Measurements from ENCODE around the gene ANKRD11. TPM values are rescaled to one million over a fixed set of nuclear protein-coding genes. Genes with fewer than 3 reads are reported as not detected.

ANKRD11 gene
- total RNA-seq, 1 experiment from 2014 or later = 266 TPM

GRCh38 chr16:89322321-89323119 is 167.8 kb downstream of the ANKRD11 start:
- no TSS peak for BruUV-seq (replicated peaks)
- Histone ChIP-seq H3K9me3 (ENCODE audit: control insufficient read depth in 1 of 2, insufficient read depth in 1 of 2, low read depth in 1 of 2, low read length in 2 of 2) (no peaks in the 10 kb centered on the region), H3K9me2 (ENCODE audit: insufficient read depth) (no peaks in the 10 kb centered on the region), H3K4me1 (ENCODE audit: control insufficient read depth in 1 of 2, insufficient read depth in 2 of 2, low read length in 2 of 2) (peaks cover 95 to 100% of the 10 kb centered on the region in 2 experiments), H3K9ac (ENCODE audit: low read length) (peak overlapping the region; percentile 67), H3K27me3 (ENCODE audit: insufficient read depth, low read length) (no peaks in the 10 kb centered on the region), H3K36me3 (ENCODE audit: control insufficient read depth in 1 of 2, insufficient read depth in 2 of 2, low read length in 2 of 2) (peaks cover 0 to 11% of the 10 kb centered on the region in 2 experiments; a peak in 1 of 4 replicates), H3K4me3 (replicated peaks in 1 of 2; ENCODE audit: low read depth in 1 of 2, low read length in 2 of 2) (peak overlapping the region; percentile 10 to 52), H3K27ac (ENCODE audit: low read depth, low read length) (peak overlapping the region; percentile 86), H4K20me1 (ENCODE audit: insufficient read depth) (peaks cover 4% of the 10 kb centered on the region; the same call in 1 of the 2 replicates), H3K4me2 (ENCODE audit: low read length) (peak overlapping the region; percentile 89), H2AFZ (ENCODE audit: low read depth, low read length, poor library complexity, severe bottlenecking) (no peak overlapping the region), H3K79me2 (ENCODE audit: insufficient read depth, low read length) (peaks cover 99% of the 10 kb centered on the region)
- ChIA-PET RAD21 (ENCODE audit: low non-redundant PET in 1 of 2, low total read pairs in 2 of 2, uncharacterized antibody in 2 of 2, unreplicated experiment in 2 of 2) (no interaction called here), POLR2A (interaction anchor here (0.7 kb wide), 1 partner anchor 243 kb away, joined by 4 read pairs; no protein-coding TSS in a partner anchor), CTCF (interaction anchor here (0.9 to 1.3 kb wide), 3 partner anchors 13 to 35 kb away, joined by 3 read pairs; no protein-coding TSS in a partner anchor)
- peak; percentile 49 for ATAC-seq
- TF ChIP-seq SRF (IDR thresholded peaks at IDR 0.05; ENCODE audit: low read depth) = no peak
- peak; percentile 40 for TF ChIP-seq YY1 (IDR thresholded peaks at IDR 0.05; ENCODE audit: extremely low read depth, insufficient replicate concordance, low read depth, low read length)
- TF ChIP-seq POLR2AphosphoS5 (IDR thresholded peaks at IDR 0.05; ENCODE audit: low read depth, low read length) = peak; percentile 36; the same call in 1 of the 2 replicates
- no peak for DNase-seq (ENCODE audit: low read depth, low spot score)
- intact Hi-C loops (cut with micrococcal nuclease) = loop anchor here (10.0 kb wide), 1 partner anchor 78 kb away; no protein-coding TSS in a partner anchor

GRCh38 chr16:89320782-89321501 is 169.4 kb downstream of the ANKRD11 start:
- no peak overlapping the region for H2AFZ ChIP-seq (ENCODE audit: low read depth, low read length, poor library complexity, severe bottlenecking)
- TF ChIP-seq REST (IDR thresholded peaks at IDR 0.05; ENCODE audit: low read depth) (no peak), CTCF (IDR thresholded peaks at IDR 0.05 in 2 of 3, conservative IDR thresholded peaks at IDR 0.05 in 1 of 3; ENCODE audit: borderline replicate concordance in 1 of 3, insufficient read depth in 1 of 3, low read depth in 2 of 3, low read length in 2 of 3) (peak in 1 of 3 experiments; percentile 6; a peak in 1 of 6 replicates), POLR2AphosphoS5 (IDR thresholded peaks at IDR 0.05; ENCODE audit: low read depth, low read length) (peak; percentile 24; the same call in 1 of the 2 replicates)
- no TSS peak for BruUV-seq (replicated peaks)
- ChIA-PET RAD21 (ENCODE audit: low non-redundant PET in 1 of 2, low total read pairs in 2 of 2, uncharacterized antibody in 2 of 2, unreplicated experiment in 2 of 2) (interaction anchor here in 1 of 2 experiments (0.6 kb wide), 1 partner anchor 169 kb away, joined by 3 read pairs; the partner anchor contains the start of gene ANKRD11), CTCF (interaction anchor here (0.8 kb wide), 1 partner anchor 9 kb away, joined by 3 read pairs; no protein-coding TSS in a partner anchor), POLR2A (interaction anchor here (0.6 to 1.1 kb wide), 2 partner anchors 9 to 188 kb away, joined by 3 read pairs; no protein-coding TSS in a partner anchor)
- peaks cover 99% of the 10 kb centered on the region for H3K79me2 ChIP-seq (ENCODE audit: insufficient read depth, low read length)
- H3K4me2 ChIP-seq (ENCODE audit: low read length) = peak overlapping the region; percentile 89
- peak overlapping the region; percentile 86 for H3K27ac ChIP-seq (ENCODE audit: low read depth, low read length)
- H3K9ac ChIP-seq (ENCODE audit: low read length) = peak overlapping the region; percentile 67
- no peaks in the 10 kb centered on the region for H3K9me2 ChIP-seq (ENCODE audit: insufficient read depth)
- peaks cover 11% of the 10 kb centered on the region; the same call in 1 of the 2 replicates for H4K20me1 ChIP-seq (ENCODE audit: insufficient read depth)
- intact Hi-C loops (cut with micrococcal nuclease) = loop anchor here (10.0 kb wide), 1 partner anchor 76 kb away; no protein-coding TSS in a partner anchor
- no peaks in the 10 kb centered on the region for H3K9me3 ChIP-seq (ENCODE audit: control insufficient read depth in 1 of 2, insufficient read depth in 1 of 2, low read depth in 1 of 2, low read length in 2 of 2)
- H3K4me3 ChIP-seq (replicated peaks in 1 of 2; ENCODE audit: low read depth in 1 of 2, low read length in 2 of 2) = peak overlapping the region; percentile 45 to 52
- peaks cover 95 to 100% of the 10 kb centered on the region in 2 experiments for H3K4me1 ChIP-seq (ENCODE audit: control insufficient read depth in 1 of 2, insufficient read depth in 2 of 2, low read length in 2 of 2)
- H3K27me3 ChIP-seq (ENCODE audit: insufficient read depth, low read length) = no peaks in the 10 kb centered on the region
- peak; percentile 52 for ATAC-seq
- DNase-seq (ENCODE audit: low read depth, low spot score) = no peak
- H3K36me3 ChIP-seq (ENCODE audit: control insufficient read depth in 1 of 2, insufficient read depth in 2 of 2, low read length in 2 of 2) = peaks cover 0 to 11% of the 10 kb centered on the region in 2 experiments; a peak in 1 of 4 replicates

All from HCT116 (cell line).